Measurements from ENCODE around the gene ERC2. TPM values are rescaled to one million over a fixed set of nuclear protein-coding genes. Genes with fewer than 3 reads are reported as not detected.

The ERC2 gene
- total and polyA plus RNA-seq, 2 of the 8 experiments (the other 6 are each of a cell fraction or from before 2014, with no cell fraction given) = 16.4 to 22.8 TPM

DNA sequence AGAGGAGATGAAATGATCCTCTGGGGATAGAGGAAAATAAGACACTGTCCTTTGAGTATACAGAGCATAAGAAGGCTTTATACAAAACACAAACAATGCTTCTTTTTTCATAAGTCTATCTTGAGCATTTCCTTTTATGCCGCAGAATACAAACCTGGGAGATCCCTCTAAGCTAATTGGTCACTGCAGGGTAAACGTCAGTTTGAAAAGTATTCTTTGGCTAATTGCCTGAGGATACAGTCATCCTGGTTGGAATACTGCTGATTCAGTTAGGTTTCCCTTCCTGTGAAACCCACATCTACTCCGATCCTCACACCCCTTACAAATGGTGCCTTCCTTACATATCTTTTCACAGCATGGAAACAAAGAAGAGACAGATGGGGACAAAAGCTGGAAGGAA lies 991.8 kb downstream of the ERC2 start:
- Histone ChIP-seq H2BK20ac (ENCODE audit: low read length) (no peak overlapping the region), H3K14ac (ENCODE audit: insufficient read length) (no peak overlapping the region), H3K18ac (ENCODE audit: extremely low read depth, low read length) (no peak overlapping the region), H3K9me3 (ENCODE audit: insufficient read depth in 2 of 2, low read depth in 1 of 2, low read length in 1 of 2) (no peaks in the 10 kb centered on the region), H2BK5ac (ENCODE audit: low read depth, low read length) (no peak overlapping the region), H3K4me3 (ENCODE audit: extremely low read depth in 1 of 4, insufficient read depth in 2 of 4, low read depth in 3 of 4, low read length in 4 of 4) (no peak overlapping the region), H4K8ac (ENCODE audit: extremely low read depth, insufficient read depth, low read length) (no peak overlapping the region), H2BK120ac (replicated peaks; ENCODE audit: low read depth, low read length) (no peak overlapping the region), H2AFZ (ENCODE audit: low read length) (no peak overlapping the region), H3K27ac (ENCODE audit: low read depth, low read length) (no peak overlapping the region), H3K27me3 (replicated peaks in 1 of 4; ENCODE audit: control insufficient read depth in 3 of 4, extremely low read depth in 1 of 4, insufficient read depth in 3 of 4, low read length in 3 of 4) (peaks cover 25 to 55% (median 41%) of the 10 kb centered on the region in 4 experiments), H3K4me2 (ENCODE audit: insufficient read depth in 1 of 2, low read depth in 2 of 2, low read length in 2 of 2) (no peak overlapping the region), H2BK15ac (ENCODE audit: low read length) (no peak overlapping the region), H3K36me3 (ENCODE audit: control insufficient read depth in 2 of 4, insufficient read depth in 4 of 4, low read length in 3 of 4) (0 out of 8 replicates have a peak, but pooled peaks cover 0 to 2% (median 0%) of the 10 kb centered on the region in 4 experiments), H3K56ac (replicated peaks; ENCODE audit: insufficient read length, low read depth, low read length) (no peak overlapping the region), H3K79me2 (ENCODE audit: control insufficient read depth in 1 of 2, insufficient read depth in 2 of 2, low read length in 2 of 2) (no peaks in the 10 kb centered on the region), H4K20me1 (replicated peaks in 1 of 2; ENCODE audit: control insufficient read depth in 1 of 2, insufficient read depth in 2 of 2, low read length in 2 of 2) (peaks cover 0 to under 1% of the 10 kb centered on the region in 2 experiments), H3K4ac (replicated peaks; ENCODE audit: insufficient read length, low read depth, low read length) (no peak overlapping the region), H2AK5ac (ENCODE audit: low read depth, low read length) (no peak overlapping the region), H2BK12ac (ENCODE audit: low read depth, low read length) (no peak overlapping the region), H3K4me1 (replicated peaks in 1 of 4; ENCODE audit: control insufficient read depth in 3 of 4, insufficient read depth in 4 of 4, low read length in 3 of 4) (peaks cover 0 to 2% (median 0%) of the 10 kb centered on the region in 4 experiments; a peak in 2 of 7 replicates), H3K23ac (ENCODE audit: insufficient read length) (no peak overlapping the region), H3K79me1 (ENCODE audit: low read depth, low read length) (no peaks in the 10 kb centered on the region), H4K5ac (ENCODE audit: insufficient read length, low read depth, low read length) (no peak overlapping the region), H3K9ac (replicated peaks in 1 of 4; ENCODE audit: extremely low read depth in 1 of 4, low read depth in 3 of 4, low read length in 3 of 4) (no peak overlapping the region), H3K23me2 (ENCODE audit: low read depth, low read length) (peaks cover 14% of the 10 kb centered on the region), H4K91ac (replicated peaks; ENCODE audit: insufficient read length, low read length) (no peak overlapping the region)
- ChIA-PET POLR2A (ENCODE audit: partially characterized antibody) (no interaction called here), CTCF (ENCODE audit: partially characterized antibody) (interaction anchor here (1.0 to 1.9 kb wide), 2 partner anchors 11 to 34 kb away, joined by 3 to 5 read pairs; partner anchors contain the start of gene WNT5A)
- TF ChIP-seq SP1 (IDR thresholded peaks at IDR 0.05; ENCODE audit: low read depth, low read length) (no peak), TBP (IDR thresholded peaks at IDR 0.05; ENCODE audit: low read depth, low read length) (no peak), HDAC2 (IDR thresholded peaks at IDR 0.05; ENCODE audit: borderline replicate concordance in 1 of 2, low read depth in 2 of 2, low read length in 2 of 2) (no peak), CEBPB (IDR thresholded peaks at IDR 0.05; ENCODE audit: low read depth, low read length) (no peak), TAF7 (optimal IDR thresholded peaks at IDR 0.05; ENCODE audit: borderline replicate concordance, low read depth, low read length) (no peak), RFX5 (IDR thresholded peaks at IDR 0.05; ENCODE audit: borderline replicate concordance, low read depth, low read length) (no peak), FOSL1 (IDR thresholded peaks at IDR 0.05; ENCODE audit: insufficient read depth, low read depth, low read length) (no peak), EZH2 (IDR thresholded peaks at IDR 0.05; ENCODE audit: low read depth, low read length, severe bottlenecking) (no peak), SP2 (IDR thresholded peaks at IDR 0.05; ENCODE audit: low read length) (no peak), GABPA (IDR thresholded peaks at IDR 0.05; ENCODE audit: borderline replicate concordance, insufficient read depth, low read length) (no peak), CHD2 (IDR thresholded peaks at IDR 0.05; ENCODE audit: low read length) (no peak), RBBP5 (IDR thresholded peaks at IDR 0.05; ENCODE audit: borderline replicate concordance, low read depth, low read length) (no peak), CBX8 (IDR thresholded peaks at IDR 0.05; ENCODE audit: borderline replicate concordance, low read depth, low read length) (no peak)
- FAIRE-seq (no peak), DNase-seq (ENCODE audit: low read depth in 1 of 2, low spot score in 2 of 2) (no peak)
- 79% methylated on average over 3 of the region's 3 CpGs; no CpG with 5 or more reads in 1 of the 2 experiments for WGBS, 2 experiments (ENCODE audit: extremely low coverage in 1 of 2, insufficient coverage in 1 of 2, insufficient read length in 1 of 2, insufficient replicate concordance in 2 of 2, low coverage in 1 of 2, low lambda C conversion rate in 2 of 2, missing lambda C conversion rate in 1 of 2)

All from H1 (cell line).